NCI-H2171 treated with DMSO at 0.1 percent for 48 hours (cell line): Measurements from ENCODE around the gene LBX2.
"Not testable (repeated sequence)": the region's sequence is repeated elsewhere in the genome, so short reads cannot be mapped to it uniquely, and the experiment has no call there.

Experiments
- DNase-seq: peaks from one replicate; lab custom pipeline; 2025; lab: John Stamatoyannopoulos, UW

LBX2 gene

DNA sequence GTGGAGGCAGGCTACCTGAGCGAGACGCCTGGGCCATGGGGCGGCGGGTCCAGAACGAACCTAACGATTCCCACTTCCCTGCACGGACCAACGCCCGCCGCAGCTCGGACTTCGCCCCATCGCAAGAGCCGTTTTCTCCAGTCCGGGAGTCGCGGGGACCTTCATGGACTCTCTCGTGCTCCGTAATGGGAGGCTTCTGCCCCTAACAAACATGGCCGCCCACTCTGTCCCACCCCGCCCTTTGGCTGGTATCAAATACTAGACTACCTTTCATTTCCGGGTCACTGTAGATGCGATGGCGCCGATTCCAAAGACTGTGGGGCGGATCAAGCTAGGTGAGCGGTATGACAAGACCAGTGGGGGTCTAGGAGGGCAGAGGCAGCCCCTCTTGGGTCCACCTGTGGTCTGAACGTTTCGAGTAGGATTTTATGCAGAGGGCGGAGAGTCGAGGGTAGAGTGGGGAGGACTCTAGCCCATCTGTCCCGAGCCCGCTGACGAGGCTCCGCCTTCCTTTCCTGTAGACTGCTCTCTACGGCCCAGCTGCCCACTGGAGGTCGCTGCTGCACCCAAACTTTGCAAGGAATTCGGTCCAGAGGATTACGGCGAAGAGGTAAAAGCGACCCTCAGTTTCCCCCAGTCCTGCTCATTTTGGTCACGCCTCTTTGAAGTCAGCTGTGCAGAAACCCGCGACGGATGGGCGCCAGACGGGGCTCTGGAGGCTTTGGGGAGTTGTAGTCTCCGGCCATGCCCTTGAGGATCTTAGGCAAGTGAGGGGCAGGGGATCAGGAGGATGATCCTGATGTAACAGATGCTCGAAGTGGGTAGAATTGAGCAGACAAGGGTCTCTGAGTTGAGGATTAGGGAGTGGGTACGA is 16.4 kb downstream of the LBX2 start, which contains the start of the genes CCDC142 and TTC31:
CCDC142 (minus strand) TSS at position 198 of the 874 bp plus-strand sequence; CDS start at position 37, 161 bp downstream.
TTC31 (plus strand) TSS at position 281 of the 874 bp plus-strand sequence; CDS start at position 296, 15 bp downstream.
- peak; percentile 96 for DNase-seq

DNA sequence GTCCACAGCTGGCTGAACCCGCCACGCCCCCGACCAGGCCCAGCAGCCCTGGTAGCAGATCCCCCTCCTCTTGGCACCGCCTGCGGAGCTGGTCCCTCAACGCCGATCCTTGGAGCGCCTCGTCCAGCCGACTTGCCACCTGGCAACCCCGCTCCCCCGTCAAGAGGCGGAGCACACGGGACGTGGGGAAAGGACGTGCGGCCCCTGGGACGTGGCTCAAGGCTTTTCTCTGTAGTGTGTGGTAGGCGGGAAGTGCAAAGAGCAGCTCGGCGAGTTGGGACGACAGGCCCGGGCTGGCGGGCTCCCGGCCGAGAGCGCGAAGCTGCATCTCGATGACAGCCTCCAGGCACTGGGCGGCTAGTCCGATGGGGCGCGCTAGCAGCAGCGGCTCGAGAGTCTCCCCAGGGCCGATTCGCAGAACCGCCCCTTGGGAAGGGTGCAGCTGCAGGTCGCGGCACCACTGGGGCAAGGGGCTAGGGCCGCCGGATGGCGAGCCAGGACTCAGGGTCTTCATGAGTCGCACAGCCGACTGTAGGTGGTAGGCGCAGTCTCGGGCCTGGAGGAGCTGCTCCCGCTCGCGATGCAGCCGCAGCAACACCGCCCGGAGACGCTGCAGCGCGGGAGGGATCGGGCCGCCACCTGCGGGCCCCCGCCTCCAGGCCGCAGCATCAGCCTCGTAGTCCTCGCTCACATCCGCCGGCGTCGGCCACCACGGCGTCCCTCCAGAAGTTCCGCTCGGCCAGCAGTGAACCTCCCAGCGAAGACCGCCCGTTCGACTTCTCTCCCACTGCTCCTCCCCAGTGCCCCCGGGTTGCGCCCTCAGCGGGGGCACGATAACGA is 17.2 kb downstream of the LBX2 start:
- DNase-seq: peak; percentile 75

DNA sequence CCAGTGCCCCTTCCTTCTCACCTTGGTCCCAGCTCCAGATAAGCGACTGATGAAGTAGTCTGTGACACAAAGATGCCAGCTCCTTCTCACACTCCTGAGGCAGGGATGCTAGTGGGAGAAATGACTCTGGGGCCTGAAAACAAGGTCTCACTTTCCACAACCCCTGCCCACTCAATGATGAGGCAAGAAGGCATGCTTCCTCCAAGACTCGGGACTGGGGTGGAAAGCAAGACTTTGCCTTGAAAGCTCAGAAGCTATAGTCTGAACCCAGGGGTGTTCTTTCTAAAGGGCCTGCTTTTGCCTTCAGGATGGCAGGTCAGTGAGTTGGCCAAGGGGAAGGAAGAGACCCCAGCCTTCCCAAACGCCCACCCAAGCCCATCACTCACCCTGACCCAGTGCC is 18.0 kb downstream of the LBX2 start:
- no peak for DNase-seq

DNA sequence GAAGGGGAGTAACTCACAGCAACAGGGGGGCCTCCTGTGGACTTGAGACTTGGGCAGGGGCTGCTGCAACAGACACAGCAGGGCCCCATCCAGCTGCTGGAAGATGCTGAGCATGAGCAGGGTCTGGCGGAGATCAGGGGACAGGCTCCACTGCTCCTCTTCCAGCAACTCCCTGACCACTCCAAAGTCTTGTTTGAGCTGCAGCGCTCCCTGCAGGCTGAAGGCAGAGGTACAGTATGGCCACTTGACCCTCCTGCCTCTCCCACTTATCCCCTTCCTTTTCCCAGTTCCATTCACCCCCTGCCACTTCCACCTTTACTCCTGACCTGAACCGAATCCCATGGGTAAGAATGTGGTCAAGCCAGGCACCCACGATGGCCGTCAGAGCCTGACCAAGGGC is 24.5 kb downstream of the LBX2 start:
- DNase-seq: no peak

DNA sequence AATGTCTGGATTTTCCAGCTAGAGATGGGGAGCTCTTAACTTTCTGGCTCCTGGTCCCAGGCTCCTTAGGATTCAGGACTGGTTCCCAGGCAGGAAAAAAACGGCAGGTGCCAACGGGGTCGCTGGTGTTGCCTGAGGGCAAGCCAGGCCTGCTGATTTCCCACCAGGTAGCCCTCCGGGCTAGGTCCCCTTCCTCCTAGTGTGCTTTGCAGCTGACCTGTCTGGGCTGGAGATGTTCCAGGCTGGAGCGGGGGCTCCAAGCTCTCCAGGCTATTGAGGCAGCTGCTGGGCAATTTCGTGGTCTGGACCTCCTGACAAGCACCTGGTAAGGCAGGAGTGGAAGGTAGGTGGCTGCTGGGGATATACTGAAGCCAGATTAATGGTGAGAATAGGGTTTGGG is 24.9 kb downstream of the LBX2 start:
- DNase-seq: no peak

DNA sequence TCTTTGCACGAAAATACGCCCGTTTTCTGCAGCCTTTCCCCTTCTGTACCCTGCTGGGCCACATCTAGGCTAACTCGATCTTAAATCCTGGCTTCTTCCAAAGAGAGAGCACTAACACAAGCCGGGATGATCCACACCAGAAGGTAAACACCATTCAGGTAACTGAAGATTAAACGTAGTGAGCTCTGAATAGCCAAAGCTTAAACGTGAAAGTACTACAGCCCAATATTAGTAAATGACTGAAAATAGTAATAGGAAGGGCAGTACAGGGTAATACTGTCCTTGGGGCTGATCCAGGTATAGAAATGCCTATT is 26.5 kb downstream of the LBX2 start:
- no peak for DNase-seq

DNA sequence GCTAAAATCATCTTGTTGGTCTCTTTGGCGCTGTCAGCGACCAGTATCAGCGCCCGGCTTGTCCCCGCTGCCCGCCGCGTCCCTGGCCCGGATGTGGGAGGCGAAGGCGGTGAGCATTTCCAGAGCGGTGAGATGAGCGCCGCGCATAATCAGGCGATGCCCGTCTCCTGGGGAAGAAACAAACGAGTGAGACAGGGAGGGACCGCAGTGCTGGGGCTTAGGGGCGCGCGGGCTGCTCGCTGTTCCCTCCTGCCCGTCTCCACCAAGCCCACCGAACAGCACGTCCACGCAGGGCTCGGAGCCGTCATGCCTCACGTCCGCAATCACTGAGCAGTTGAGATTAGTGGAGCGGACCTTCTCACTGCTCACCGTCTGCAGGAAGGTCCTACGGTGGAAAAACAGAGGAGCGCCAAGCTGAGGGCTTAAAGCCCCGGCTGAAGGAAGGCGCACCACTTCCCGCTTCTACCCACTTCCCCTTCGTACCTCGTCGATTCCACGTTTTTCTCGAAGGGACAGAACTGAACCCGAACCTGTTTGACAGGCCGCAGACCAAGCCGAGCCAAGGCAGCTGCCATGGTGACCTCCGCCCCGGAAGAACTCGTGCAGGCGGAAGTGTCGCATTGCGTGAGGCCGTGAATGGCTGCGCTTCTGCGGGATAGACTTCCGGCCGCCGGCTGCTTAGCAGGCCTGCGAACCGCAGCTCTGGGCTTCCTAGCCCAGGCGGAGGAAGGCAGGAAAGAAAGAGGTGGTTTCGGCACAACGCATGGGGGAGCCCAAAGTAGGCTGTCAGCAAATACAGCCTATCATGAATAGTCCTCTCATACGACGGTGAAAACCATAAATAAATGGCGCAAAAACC is 27.1 kb downstream of the LBX2 start, which contains the start of gene MRPL53:
MRPL53 (minus strand) TSS at position 595 of the 859 bp plus-strand sequence; CDS start at position 575, 20 bp downstream.
- peak; percentile 93 for DNase-seq

DNA sequence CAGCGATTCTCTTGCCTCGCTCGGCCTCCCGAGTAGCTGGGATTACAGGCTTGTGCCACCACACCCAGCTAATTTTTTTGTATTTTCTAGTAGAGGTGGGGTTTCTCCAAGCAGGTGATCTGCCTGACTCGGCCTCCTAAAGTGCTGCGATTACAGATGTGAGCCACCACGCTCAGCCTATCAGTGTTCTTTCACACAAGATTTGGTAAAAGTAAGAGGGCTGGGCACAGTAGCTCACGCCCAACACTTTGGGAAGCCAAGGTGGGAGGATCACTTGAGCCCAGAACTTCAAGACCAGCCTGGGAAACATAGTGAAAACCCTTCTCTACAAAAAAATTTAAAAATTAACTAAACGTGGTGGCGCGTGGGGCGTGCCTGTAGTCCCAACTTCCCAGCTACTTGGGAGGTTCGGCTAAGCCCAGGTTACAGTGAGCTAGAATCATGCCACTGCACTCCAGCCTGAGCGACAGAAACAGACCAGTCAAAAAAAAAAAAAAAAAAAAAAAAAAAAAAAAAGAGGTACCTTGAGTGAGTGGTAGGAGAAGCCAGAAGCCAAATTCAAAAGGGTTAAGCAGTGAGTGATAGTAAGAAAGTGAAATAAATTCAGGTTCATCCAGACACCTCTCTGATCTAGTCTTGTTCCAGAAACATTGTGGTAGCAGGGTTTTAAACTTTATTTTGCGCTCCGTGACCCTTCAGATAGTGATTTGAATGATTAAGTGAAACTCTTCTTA is 27.9 kb downstream of the LBX2 start:
- DNase-seq: peak; percentile 54

DNA sequence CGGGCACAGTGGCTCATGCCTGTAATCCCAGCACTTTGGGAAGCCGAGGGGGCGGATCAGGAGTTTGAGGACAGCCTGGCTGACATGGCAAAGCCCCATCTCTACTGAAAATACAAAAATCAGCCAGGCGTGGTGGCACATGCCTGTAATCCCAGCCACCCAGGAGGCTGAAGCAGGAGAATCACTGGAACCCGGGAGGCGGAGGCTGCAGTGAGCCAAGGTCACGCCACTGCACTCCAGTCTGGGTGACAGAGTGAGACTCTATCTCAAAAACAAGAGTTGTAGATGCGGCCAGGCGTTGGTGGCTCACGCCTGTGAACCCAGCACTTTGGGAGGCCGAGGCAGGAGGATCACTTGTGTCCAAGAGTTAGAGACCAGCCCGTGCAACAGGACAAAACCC is 28.7 kb downstream of the LBX2 start:
- not testable (repeated sequence) for DNase-seq

DNA sequence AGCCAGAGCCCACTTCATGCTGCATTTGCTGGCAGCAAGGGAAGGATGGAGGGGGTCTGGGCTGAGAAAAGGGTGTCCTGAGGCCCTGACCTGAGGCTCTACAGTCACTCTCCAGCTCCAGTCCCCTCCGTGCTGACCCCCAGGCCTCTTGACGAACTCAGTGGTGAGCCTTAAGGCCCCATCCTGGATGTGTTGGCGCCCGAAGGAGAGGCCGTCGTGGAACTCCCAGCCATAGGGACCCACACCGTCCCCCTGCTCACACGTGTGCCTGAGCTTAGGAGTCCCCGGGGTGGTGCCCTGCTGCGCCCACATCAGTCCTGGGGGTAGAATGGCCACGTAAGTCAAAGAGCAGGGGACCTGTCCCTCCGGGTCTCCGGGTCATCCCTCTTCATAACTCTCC is 35.0 kb downstream of the LBX2 start:
- DNase-seq: no peak

DNA sequence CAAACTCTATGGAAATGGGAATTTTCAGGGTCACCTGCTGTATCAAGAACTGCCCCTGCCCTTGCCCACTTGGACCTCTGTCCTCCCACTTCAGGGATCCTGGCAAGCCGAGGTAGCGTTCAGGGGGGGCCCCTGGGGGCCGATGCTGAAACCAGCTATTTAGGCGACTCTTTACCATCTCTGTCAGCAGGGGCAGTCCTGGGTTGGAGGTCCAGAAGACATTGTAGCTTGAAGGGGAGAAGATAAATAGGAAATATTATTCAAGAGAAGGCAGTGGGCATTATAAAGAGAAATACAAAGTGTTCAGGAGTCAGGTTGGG is 36.7 kb downstream of the LBX2 start:
- DNase-seq: no peak

DNA sequence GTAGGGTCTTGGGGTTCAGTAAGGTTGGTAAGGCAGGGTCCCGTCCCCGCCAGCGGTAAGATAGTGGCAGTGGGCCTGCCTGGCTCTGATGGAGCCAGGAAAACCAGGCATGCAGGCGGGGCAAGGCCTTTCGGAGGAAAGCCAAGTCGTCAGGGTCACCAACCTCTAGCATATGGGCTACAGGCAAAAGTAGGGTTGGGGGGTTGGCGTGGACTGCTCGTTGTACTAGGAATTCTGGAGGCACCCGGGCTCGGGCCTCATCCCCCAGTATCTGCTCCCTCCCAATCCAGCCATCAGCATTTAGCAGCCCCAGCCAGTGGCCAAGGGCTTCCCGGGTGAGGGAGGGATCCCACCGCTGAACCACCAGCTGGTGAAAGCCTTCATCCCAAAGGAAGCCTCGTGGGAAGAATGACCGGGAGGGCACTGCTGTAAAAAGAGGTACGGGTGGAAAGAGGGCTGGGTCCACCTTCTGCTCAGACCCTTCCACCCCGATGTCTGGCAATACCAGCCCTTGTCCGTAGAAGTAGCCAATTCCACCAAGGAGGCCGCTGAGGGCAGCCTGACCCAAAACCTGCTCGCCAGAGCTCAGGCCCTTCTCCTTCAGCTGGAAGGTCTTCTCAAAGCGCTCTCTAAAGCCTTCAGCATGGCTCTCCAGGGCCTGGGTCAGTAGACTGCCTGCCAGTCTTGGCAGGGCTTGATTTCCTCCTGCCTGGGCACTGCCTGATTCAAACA is 37.2 kb downstream of the LBX2 start:
- DNase-seq: no peak

DNA sequence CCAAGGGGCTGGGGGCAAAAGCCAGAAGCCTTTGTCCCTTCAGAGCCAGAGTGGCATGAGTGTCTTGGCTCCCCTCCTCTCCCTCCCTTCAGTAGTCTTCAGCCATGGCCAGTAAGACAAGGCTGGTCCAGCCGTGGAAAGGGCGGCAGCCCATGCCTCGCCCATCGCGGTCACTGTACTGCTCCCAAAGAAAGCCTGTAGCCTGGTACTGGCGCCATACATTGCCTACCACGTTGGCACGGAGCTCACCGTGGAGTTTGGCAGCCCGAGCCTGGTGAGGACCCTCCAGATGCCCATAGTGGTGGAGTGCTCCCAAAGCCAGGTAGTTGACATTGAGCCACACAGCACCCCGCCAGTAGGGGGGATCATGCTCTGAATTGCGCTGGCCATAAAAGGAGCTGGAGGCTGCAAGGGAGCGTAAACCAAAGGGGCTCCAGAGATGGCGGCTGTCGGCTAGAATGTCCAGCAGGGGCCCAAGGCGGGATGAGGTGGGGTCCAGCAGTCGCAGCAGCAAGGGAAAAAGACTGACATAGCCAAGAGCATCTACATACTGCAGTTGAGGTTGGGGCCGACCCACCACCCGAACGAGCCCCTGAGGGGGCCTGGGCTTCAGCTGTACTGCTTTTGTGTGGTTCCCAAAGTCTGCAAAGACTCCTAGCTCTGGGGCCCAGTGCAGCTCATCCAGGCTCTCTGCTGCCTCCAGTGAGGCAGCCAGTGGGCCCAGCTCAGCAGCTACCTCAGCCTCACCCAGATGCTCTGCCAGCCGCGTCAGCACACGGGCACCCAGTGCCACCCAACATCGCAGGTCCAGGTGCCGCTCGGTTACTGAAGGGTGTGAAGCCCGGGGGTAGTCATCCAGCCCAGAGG is 38.0 kb downstream of the LBX2 start:
- no peak for DNase-seq

DNA sequence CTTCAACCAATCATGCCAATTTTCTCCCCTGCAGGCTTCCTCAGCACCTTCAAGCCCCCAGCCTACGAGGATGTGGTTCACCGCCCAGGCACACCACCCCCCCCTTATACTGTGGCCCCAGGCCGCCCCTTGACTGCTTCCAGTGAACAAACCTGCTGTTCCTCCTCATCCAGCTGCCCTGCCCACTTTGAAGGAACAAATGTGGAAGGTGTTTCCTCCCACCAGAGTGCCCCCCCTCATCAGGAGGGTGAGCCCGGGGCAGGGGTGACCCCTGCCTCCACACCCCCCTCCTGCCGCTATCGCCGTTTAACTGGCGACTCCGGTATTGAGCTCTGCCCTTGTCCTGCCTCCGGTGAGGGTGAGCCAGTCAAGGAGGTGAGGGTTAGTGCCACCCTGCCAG is 39.2 kb downstream of the LBX2 start:
- DNase-seq: not testable (repeated sequence)

DNA sequence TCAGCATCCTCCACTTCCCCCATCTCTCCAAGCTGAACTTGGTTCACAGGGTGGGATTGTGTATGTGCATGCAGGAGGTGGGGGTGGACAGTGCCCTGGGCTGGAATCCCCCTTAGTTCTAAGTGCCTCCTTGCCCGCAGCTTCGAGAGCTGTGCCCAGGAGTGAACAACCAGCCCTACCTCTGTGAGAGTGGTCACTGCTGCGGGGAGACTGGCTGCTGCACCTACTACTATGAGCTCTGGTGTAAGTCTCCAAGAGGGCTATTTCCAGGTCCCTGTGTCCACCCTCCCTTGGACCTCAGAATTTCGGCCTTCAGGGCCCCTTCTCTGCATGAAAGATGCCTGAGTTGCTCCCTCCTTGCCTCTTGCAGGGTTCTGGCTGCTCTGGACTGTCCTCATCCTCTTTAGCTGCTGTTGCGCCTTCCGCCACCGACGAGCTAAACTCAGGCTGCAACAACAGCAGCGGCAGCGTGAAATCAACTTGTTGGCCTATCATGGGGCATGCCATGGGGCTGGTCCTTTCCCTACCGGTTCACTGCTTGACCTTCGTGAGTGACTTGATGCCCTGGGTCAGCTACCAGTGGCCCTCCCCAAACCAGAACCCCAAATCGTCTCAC is 39.8 kb downstream of the LBX2 start:
- DNase-seq: not testable (repeated sequence)

DNA sequence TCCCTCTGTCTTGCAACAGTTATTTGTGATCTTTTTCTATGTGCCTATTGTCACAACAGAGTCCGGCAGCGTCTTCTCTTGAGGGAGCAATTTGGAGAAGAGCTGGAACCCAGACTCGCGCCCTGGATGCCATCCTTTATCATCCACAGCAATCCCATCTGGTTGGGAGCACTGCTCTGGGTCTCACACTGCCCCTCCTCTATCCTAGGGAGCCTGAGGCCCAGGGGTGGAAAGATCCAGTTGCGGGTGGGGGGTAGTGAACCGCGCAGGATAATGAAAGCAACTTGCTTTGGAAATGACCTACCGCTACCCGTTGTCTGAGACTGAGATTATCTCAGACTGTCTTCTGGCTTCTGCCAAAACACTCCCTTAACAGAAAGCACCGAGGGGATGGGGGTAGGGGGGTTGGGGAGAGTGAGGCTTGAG is 40.5 kb downstream of the LBX2 start:
- no peak for DNase-seq

DNA sequence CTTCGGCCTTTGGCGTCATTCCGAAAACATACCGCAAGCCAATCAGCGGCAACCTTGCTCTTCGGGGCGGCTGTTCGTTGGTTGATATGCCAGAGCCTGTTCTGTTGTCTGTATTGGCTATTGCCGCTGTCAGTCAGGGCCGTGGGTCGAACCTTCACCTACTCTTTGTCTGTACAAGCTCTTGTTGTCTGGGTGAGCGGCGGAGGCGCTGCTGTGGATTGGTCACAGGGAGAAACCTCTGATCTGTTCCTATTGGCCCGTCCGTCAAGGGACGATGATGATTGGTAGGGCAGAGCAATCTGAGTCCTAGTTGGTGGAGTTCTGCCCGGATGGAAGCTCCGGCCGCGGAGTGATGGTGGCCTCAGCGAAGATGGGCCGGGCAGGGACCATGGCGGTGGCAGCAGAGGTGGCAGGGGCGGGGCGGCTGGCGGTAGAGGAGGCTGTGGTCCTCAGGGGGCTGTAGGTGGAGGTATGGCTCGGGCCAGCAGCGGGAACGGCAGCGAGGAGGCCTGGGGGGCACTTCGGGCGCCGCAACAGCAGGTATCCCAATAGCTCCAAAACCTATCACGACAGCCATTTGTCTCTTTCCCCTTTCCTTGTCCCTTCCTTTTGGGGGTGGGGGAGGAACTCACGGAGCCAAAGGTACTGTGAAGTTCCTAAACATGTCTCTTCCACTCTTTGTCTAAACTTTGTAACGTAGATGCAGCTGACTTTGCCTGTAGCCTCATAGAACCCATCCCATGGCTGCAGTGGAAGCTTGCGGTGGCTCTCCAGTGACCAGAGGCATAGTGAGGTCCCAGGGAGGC is 41.1 kb downstream of the LBX2 start, which contains the start of gene WBP1:
WBP1 (plus strand) TSS at position 307 of the 806 bp plus-strand sequence; CDS start at position 472, 165 bp downstream.
- peak; percentile 100 for DNase-seq

DNA sequence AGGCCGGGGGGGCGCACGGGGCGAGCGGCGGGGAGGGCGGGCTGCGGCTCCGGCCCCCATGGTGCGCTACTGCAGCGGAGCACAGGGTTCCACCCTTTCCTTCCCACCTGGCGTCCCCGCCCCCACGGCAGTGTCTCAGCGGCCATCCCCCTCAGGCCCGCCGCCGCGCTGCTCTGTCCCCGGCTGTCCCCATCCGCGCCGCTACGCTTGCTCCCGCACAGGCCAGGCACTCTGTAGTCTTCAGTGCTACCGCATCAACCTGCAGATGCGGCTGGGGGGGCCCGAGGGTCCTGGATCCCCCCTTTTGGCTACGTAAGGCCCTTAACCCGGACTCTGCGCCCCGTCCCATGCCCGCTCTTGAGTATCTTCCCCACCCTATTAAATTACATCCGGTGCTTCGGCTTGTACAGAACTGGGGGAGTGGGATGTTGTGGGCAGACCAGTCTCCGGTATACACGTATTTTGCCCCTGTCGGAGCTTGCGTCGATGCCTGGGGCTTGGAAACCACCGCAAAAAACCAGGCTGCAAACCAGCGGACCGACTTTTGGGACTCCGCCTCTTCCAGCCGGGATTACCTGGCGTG is 41.8 kb downstream of the LBX2 start:
- peak; percentile 87 for DNase-seq
